SKM-1 treated with dmso at 0.1 percent for 144 hours (cell line): ENCODE results near the gene DEUP1.
"Not testable (repeated sequence)": the region's sequence is repeated elsewhere in the genome, so short reads cannot be mapped to it uniquely, and the experiment has no call there.

ENCODE experiments used
- DNase-seq: peaks from one replicate; lab custom pipeline; 2025; ENCODE audit not compliant: unreplicated experiment; lab: John Stamatoyannopoulos, UW

The DEUP1 gene

DNA sequence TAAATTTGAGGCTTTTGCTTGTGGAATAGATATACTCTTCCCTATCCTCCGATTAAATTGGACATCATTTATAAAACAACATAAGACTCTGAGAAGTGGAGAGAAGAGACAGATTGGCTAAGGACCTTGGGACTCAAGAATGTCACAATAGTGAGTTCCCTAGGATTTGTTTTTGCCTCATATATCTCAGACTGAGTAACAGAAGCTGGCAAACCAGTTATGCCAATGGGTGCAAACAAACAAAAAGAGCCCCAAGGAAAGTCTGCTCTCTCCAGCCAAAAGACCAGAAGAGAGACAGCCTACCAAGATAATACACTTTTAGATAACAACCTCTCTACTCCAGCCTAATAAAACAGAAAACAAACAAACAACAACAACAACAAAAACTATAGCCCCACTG is 28.9 kb downstream of the DEUP1 start:
- no peak for DNase-seq

DNA sequence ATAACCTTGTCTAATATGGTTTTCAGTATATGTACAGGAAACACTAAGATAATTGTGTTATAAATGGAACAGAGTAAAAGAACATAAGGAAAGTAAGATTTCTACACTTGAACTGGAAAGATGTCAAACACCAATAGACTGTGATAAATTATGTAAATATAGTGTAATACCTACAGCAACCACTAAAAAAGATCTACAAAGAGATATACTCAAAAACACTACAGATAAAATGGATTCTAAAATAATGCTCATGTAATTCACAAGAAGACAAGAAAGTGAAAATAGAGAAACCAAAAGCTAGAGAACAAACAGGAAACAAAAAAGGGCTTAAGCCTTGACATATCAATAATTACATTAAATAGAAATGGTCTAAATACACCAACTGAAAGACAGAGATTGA is 30.9 kb downstream of the DEUP1 start:
- no peak for DNase-seq

DNA sequence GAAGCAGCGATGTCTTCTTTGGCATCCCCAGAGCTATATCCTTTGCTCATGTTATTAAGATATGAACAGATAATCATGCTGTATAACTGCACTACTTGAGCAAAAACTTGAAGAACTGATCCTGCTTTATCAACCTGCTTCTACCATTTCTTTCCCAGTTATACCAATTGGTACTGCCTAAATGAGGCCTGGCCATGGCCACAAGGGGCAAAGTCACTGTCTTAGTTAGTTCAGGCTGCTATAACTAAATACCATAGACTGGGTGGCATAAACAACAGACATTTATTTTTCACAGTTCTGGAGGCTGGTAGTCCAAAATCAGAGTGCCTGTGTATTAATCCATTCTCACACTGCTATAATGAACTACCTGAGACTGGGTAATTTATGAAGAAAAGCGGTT is 37.5 kb downstream of the DEUP1 start:
- no peak for DNase-seq

DNA sequence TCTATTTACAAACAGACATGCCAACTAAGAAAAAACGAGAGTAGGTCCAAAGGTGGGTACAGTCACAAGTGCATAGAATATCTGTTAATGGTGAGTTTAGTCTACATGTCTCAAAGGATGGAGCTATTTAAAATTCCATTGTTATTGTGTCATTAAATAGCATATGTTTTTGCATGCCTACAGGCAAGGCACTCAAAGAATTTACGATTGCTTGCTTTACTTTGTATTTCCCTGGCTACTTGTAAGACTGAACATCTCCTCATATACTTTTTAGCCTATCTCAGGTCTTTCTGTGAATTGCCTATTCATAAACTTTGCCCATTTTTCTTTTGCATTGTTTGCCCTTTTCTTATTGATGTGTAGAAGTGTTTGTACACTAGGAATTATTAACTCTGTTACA is 39.7 kb downstream of the DEUP1 start:
- no peak for DNase-seq

DNA sequence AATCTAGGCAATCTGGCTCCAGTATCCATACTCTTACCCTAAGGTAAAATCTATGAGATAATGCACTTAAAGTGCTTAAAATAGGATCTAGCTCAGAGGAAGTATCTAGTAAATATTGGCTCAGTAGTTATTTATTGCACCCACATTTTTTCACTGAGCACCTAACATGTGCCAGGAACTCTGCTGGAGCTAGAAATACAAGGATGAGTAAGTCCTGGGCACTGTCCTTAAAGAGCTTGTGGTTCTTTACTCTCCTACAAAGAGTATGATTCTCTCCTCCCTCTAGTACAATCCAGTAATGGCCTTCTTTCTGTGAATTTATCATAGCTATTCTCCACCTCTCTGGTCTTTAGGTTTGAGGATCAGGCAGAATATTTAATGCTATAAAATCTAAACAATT is 59.2 kb downstream of the DEUP1 start:
- DNase-seq = no peak

DNA sequence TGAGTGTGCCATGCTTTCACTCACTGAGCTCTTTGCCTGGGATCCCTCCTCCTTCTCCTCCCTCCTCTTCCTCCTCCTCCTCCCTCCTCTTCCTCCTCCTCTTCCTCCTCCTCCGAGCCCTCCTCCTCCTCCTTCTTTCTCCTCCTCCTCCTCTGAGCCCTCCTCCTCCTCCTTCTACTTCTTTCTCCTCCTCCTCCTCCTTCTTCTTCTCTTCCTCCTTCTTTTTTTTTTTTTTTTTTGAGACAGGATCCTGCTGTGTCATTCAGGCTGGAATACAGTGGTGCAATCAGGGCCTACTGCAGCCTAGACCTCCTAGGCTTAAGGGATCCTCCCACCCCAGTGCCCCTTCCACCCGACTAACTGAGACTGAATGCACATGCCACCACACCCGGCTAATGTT is 62.3 kb downstream of the DEUP1 start:
- no peak for DNase-seq

DNA sequence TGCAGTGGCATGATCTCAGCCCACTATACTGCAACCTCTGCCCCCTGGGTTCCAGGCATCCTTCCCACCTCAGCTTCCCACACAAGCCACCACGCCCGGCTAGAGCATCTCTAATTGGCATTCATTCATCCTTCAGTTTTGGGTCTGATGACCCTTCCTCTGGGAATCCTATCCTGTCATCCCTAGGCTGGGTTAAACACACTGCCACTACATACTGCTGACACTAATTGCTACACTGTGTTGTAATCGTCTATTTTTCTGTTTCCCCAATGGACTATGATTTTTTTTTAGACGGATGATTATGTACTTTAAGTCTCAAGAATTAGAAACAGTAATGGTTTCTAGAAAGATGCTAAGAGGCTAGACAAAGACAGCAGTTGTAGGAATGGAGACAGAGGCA is 62.8 kb downstream of the DEUP1 start:
- DNase-seq = no peak

DNA sequence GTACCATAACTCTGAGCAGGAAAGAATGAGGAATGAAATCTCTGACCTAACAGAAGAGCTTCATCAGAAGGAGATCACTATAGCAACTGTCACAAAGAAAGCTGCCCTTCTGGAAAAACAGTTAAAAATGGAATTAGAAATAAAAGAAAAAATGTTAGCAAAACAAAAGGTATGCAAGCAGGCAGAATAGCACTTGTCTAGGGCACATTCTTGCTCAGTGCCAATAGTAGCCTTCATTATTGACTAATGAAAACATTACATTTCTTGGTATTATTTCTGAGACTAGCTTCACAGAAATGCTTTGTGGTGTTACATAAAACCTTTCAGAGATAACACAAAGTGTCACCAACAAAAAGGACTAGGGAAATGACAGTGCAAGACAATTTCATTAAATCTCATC is 63.9 kb downstream of the DEUP1 start:
- no peak for DNase-seq

DNA sequence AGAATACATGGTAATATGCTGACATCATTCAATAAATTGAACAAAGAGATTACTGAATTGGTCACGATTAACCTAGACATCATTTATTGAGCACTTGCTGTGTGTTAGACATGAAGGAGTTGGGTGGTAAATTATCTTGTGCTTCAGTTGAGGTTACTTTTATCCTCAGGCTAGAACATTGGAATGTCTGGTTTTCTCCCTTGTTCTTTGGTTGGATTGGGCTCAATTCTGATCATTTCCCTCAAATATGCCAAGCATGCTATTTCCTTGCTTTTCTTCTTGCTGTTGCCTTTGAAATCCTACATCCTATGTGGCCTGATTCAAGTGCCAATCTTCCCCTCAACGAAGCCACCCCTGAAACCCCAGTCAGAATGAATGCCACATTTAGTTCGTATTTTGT is 65.8 kb downstream of the DEUP1 start:
- no peak for DNase-seq

DNA sequence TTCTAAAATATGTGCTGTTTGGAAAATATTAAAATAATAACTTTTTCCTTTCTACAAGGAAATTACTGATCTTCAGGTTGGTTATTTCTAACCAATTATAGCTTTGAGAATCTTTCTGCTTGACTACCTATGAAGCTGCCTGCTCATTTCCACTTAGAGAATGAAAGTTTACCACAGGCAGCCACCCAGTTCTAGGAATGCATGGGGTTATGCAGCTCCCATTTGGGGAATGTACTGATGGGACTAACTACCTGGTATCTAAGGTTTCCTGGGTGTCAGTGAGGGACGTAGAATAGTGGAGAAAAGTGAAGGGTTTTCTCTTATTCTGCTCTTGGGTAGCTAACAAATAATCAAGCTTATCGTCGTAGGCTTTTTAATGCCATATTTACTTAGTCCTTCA is 73.4 kb downstream of the DEUP1 start:
- no peak for DNase-seq

DNA sequence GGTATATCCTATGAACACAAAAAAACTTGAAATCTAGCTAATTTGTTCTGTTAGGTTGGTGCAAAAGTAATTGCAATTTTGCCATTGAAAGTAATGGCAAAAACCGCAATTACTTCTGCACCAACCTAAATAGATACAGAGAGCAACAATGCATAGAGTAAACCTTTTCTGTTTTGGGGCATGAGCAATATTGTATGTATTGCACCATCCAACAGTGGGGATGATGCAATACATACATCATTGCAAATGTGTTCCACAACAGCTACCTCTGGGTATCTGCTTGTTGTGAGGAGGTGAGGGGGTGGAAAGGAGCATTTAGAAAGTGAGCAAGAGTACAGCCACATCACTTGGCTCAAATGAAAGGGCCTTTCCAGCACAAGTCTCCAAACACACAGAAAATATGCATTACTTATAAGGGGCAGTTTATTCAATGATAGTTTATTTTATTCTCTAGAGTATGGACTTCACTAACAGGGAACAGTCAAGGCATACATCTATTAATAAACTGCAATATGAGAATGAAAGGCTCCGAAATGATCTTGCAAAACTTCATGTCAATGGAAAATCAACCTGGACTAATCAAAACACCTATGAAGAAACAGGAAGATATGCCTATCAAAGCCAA is 77.3 kb downstream of the DEUP1 start:
- DNase-seq = peak; percentile 30

DNA sequence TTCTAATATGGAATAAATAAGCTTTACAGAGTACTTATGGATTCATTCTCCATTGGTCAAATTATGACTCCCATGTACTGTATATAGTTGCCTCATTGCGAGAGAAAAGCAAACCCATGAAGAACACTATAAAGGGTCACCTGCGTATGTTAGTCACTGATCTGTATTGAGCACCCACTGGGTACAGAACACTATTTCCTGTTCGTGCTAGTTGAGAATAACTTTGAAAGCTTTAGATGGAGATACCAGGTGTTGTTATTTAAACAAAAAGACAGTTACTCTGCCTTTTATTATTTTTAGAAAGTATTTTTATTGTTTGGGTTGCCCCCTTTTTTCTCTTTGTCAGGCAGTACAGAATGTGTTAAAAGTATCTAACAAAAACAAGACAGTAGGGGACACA is 79.9 kb downstream of the DEUP1 start:
- DNase-seq = no peak

DNA sequence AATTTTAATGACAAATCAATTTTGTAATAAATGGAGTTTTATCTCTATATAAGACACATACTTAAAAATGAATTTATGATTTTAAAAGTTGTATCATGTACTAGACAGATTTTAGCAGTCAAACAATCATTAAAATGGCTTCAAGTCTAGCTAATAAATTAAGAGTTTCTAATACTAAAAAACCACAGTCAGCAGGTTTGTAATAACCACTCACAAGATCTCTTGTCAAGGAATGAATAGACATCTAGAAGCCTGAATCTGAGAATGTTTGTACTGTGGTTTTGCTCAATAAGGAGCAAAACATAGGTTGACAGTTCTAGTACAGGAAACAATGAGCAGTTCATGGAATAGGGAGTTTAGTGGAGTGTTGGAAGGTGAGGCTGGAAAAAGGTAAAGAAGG is 81.2 kb downstream of the DEUP1 start:
- no peak for DNase-seq

DNA sequence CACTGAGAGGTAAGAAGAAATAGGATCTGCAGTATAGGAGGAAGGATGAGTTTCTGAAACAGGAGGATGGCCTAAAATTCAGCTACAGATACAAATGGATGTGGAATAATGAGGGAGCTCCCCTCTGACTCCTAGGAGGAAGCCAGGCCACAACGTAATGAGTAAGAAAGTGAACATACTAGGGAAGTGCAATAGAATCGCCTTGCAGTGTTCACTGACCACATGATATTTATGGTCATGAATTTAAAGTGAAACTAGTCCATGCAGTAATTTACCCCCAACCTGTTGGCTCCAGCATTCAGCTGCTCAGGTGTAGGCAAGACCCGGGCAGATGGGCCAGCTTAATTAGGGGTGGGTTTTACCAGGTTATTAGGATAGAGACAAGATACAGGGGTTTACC is 101.7 kb downstream of the DEUP1 start:
- DNase-seq = no peak

DNA sequence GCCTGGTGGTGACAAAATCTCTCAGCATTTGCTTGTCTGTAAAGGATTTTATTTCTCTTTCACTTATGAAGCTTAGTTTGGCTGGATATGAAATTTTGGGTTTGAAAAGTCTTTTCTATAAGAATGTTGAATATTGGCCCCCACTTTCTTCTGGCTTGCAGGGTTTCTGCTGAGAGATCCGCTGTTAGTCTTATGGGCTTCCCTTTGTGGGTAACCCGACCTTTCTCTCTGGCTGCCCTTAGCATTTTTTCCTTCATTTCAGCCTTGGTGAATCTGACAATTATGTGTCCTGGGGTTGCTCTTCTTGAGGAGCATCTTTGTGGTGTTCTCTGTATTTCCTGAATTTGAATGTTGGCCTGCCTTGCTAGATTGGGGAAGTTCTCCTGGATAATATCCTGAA is 112.7 kb downstream of the DEUP1 start:
- DNase-seq = not testable (repeated sequence)

DNA sequence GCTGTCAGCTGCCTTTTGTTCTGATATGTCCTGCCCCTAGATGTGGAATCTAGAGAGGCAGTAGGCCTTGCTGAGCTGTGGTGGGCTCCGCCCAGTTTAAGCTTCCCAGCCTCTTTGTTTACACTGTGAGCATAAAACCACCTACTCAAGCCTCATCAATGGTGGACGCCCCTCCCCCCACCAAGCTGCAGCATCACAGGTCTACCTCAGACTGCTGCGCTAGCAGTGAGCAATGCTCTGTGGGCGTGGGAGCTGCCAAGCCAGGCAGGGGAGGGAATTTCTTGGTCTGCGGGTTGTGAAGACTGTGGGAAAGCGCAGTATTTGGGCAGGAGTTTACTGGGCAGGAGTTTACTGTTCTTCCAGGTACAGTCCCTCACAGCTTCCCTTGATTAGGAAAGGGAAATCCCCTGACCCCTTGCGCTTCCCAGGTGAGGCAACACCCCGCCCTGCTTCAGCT is 114.1 kb downstream of the DEUP1 start:
- no peak for DNase-seq

DNA sequence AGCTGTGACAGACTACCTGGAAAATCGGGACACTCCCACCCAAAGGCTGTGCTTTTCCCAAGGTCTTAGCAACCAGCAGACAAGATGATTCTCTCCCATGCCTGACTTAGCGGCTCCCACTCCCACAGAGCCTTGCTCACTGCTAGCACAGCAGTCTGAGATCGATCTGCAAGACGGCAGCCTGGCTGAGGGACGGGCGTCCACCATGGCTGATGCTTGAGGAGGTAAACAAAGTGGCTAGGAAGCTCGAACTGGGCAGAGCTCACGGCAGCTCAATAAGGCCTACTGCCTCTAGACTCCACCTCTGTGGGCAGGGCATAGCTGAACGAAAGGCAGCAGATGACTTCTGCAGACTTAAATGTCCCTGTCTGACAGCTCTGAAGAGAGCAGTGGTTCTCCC is 127.7 kb downstream of the DEUP1 start:
- no peak for DNase-seq

DNA sequence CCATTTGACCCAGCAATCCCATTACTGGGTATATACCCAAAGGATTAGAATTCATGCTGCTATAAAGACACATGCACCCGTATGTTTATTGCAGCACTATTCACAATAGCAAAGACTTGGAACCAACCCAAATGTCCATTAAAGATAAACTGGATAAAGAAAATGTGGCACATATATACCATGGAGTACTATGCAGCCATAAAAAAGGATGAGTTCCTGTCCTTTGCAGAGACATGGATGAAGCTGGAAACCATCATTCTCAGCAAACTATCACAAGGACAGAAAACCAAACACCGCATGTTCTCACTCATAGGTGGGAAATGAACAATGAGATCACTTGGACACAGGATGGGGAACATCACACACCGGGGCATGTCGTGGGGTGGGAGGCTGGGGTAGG is 133.1 kb downstream of the DEUP1 start:
- not testable (repeated sequence) for DNase-seq

DNA sequence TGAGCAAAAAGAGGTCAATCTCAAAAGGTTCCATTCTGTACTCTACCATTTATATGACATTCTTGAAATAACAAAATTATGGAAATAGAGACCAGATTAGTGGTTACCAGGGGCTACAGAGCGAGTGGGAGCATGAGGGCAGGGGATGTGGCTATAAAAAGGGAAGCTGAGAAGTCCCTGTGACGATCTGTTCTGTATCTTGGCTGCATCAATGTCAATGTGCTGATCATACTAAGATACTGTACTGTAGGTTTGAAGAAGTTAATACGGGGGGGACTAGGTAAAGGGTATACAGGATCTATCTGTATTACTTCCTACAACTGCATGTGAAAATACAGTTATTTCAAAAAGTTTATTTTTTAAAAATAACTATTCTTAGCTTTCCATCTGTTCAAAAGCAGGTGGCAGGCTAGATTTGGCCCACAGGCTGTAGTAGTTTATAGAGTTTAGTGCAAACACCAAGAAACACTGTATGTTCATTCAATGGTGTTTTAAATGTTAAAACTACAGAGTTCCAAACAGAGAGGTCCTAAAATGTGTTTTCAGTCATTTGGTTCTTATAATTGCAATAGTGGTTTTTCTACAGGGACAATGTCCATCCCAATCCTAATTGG is 134.5 kb downstream of the DEUP1 start:
- DNase-seq = no peak

DNA sequence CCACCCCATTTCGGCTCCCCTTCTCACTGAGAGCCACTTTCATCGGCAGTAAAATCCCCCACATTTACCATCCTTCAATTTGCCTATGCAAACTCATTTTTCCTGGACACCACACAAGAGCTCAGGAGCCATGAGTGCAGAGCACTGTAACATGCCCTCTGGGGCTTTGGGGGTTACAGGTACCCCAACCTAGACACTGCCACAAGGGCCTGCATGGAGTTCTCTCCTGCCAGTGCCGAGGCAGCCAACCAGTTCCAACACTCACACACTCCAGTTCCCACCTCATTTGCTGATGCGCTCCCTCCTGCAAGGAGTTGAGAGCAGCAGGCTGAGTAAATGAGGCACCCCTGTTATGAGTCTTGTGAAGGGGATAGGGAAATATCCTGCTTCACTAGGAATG is 136.5 kb downstream of the DEUP1 start:
- DNase-seq = no peak

DNA sequence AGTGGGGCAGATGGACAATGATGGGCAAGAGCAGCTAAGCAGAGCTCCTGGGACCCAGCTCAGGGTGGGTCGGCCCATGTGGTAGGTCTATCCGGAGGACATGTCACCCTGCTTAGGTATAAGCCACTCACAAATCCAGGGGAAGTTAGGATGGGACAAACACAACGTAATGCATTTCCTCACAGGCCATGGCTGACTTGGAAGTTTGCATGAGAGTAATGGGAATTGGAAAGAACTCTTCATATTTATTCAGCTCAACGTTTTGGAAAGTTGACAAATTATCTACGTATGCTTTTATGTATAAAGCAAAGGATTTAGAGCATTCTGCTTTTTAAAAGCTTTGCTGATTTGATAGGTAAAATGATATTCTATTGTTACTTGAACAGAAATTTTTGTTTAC is 137.7 kb downstream of the DEUP1 start:
- DNase-seq = no peak

DNA sequence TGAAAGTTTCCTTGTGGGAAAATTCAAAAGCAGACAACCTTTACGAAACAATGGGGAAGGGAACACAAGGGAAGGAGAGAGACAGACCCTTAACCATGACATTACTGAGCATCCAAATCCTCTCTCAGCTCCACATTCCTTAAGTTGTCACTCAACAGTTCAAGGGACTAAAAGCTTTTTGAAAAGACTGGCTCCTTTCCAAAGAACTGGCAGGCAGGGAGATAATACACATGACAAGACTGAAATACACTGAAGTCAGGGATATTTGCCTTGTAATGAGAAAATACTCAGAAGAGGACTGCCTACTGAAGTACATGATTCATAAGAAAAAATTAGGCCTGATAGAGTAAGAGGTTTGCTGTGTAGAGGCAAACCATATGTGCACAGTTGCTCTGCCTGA is 143.6 kb downstream of the DEUP1 start:
- no peak for DNase-seq

DNA sequence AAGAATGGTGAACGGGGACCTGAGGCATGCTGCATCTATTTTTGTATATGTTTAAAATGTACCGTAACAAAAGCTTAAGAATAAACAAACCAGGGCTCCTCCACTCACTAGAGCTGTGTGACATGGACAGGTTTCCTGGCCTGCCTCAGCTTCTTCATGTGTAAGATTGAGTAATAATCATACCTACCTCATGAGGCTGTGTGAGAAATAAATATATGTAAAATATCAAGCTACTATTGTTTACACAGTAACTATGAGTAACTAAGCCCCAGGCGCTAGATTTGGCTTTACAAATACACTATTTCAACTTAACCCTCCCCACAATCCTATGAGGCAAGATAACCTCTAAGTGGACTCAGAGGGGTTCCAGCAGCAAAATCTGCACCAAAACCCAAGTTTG is 146.3 kb downstream of the DEUP1 start:
- DNase-seq = no peak
